RWPE1 (cell line): ENCODE measurements around the gene AMD1.

Experiments used
- CTCF ChIA-PET: fragments of 350-600 bp; sonication (Branson Sonifier 250); formaldehyde crosslinking; extraction: SDS; loops from one replicate; lab custom pipeline; 2021; lab: Yijun Ruan, JAX
- POLR2A ChIA-PET: fragments of 400-600 bp; formaldehyde crosslinking; extraction: SDS; loops from one replicate; lab custom pipeline; 2020; ENCODE audit warnings: antibody characterized with exemption; ENCODE audit not compliant: low non-redundant PET; lab: Yijun Ruan, JAX
- DNase-seq: peaks from one replicate; pipeline ENCODE4 v3.0.0; 2012; ENCODE audit warnings: low spot score
- H3K27ac ChIP-seq: fragments of 450-650 bp; 2 replicates; pipeline ENCODE4 v1.5.1; 2017
- CTCF ChIP-seq: fragments of 450-650 bp; conservative IDR thresholded peaks from 2 replicates; pipeline ENCODE4 v1.5.1; 2017; ENCODE audit warnings: low read depth, mild to moderate bottlenecking

The AMD1 gene

GRCh38 chr6:110930781-110931180, 56.2 kb downstream of the AMD1 start:
- POLR2A ChIA-PET: no interaction called here
- no peak for TF ChIP-seq CTCF
- no peak for DNase-seq
- CTCF ChIA-PET: interaction anchor here (0.6 to 0.7 kb wide), 2 partner anchors 57 to 69 kb away, joined by 3 read pairs; no protein-coding TSS in a partner anchor
- H3K27ac ChIP-seq: no peak overlapping the region

- CTCF ChIA-PET: interaction anchor here (0.5 to 0.7 kb wide), 2 partner anchors 253 to 397 kb away, joined by 3 to 8 read pairs; no protein-coding TSS in a partner anchor
- TF ChIP-seq CTCF: no peak
- POLR2A ChIA-PET: no interaction called here
- no peak for DNase-seq
- H3K27ac ChIP-seq: no peak overlapping the region
Measured at GRCh38 chr6:110933912-110934311, 59.3 kb downstream of the AMD1 start.

- CTCF ChIA-PET: interaction anchor here (0.5 to 0.7 kb wide), 2 partner anchors 253 to 398 kb away, joined by 3 to 8 read pairs; no protein-coding TSS in a partner anchor
Measured at GRCh38 chr6:110934381-110934898, 59.9 kb downstream of the AMD1 start.

GRCh38 chr6:110935171-110935570, 60.6 kb downstream of the AMD1 start:
- H3K27ac ChIP-seq: no peak overlapping the region
- DNase-seq: no peak
- POLR2A ChIA-PET: no interaction called here
- TF ChIP-seq CTCF: no peak
- CTCF ChIA-PET: no interaction called here

More at GRCh38 chr6:110934381-110934898, 59.9 kb downstream of the AMD1 start:
- no peak for DNase-seq
- no peak for TF ChIP-seq CTCF
- H3K27ac ChIP-seq: no peak overlapping the region
- POLR2A ChIA-PET: no interaction called here

- no peak for TF ChIP-seq CTCF
- no peak overlapping the region for H3K27ac ChIP-seq
- ChIA-PET CTCF (no interaction called here), POLR2A (no interaction called here)
- DNase-seq: no peak
Measured at GRCh38 chr6:110938171-110938570, 63.6 kb downstream of the AMD1 start.

GRCh38 chr6:110939429-110940200, 65.0 kb downstream of the AMD1 start:
- POLR2A ChIA-PET: no interaction called here
- DNase-seq: no peak
- no peak overlapping the region for H3K27ac ChIP-seq
- TF ChIP-seq CTCF: no peak
- CTCF ChIA-PET: no interaction called here
